ENCODE measurements around the gene KLF8. TPM values are rescaled to one million over a fixed set of nuclear protein-coding genes. Genes with fewer than 3 reads are reported as not detected.

KLF8 gene
- total RNA-seq, 1 donor from 2014 or later: 4.4 TPM

DNA sequence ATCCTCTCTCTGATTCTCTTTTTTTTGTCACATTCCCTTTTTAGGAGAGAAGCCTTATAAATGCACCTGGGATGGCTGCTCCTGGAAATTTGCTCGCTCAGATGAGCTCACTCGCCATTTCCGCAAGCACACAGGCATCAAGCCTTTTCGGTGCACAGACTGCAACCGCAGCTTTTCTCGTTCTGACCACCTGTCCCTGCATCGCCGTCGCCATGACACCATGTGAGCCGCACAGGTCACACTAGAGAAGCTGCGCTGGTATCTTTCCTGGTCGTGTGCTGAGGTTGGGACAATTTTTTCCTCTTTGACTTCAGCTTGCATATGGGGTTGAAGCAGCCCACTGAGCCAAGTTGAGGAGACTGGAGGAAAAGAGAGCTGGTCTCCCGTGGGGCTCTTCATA, 52.1 kb downstream of the KLF8 start:
- TF ChIP-seq, protein P1, sequence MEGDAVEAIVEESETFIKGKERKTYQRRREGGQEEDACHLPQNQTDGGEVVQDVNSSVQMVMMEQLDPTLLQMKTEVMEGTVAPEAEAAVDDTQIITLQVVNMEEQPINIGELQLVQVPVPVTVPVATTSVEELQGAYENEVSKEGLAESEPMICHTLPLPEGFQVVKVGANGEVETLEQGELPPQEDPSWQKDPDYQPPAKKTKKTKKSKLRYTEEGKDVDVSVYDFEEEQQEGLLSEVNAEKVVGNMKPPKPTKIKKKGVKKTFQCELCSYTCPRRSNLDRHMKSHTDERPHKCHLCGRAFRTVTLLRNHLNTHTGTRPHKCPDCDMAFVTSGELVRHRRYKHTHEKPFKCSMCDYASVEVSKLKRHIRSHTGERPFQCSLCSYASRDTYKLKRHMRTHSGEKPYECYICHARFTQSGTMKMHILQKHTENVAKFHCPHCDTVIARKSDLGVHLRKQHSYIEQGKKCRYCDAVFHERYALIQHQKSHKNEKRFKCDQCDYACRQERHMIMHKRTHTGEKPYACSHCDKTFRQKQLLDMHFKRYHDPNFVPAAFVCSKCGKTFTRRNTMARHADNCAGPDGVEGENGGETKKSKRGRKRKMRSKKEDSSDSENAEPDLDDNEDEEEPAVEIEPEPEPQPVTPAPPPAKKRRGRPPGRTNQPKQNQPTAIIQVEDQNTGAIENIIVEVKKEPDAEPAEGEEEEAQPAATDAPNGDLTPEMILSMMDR (IDR thresholded peaks at IDR 0.05; ENCODE audit: insufficient read depth, low read length, poor library complexity, severe bottlenecking): no peak
- no peak for DNase-seq (ENCODE audit: low read depth)
- no peaks in the 10 kb centered on the region for H3K27me3 ChIP-seq (ENCODE audit: control insufficient read depth, insufficient read depth, low read length)
- no peak overlapping the region for H3K4me3 ChIP-seq (ENCODE audit: low read depth, low read length)
- H3K36me3 ChIP-seq (ENCODE audit: control insufficient read depth, insufficient read depth, low read length): no peaks in the 10 kb centered on the region

DNA sequence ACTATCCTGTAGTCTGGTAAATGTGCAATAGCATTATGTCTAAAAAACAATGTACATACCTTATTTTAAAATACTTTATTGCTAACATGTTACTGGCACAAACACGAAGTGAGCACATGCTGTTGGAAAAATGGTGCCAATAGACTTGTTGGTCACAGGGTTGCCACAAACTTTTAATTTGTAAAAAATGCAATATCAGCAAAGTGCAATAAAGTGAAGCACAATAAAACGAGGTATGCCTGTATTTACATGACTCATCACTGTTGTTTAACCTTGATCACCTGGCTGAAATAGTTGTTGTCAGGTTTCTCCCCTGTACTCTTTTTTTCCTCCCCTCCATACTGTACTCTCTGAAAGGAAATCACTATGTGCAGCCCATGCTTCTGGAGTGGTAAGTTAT, 56.5 kb downstream of the KLF8 start:
- Histone ChIP-seq H3K27me3 (ENCODE audit: control insufficient read depth, insufficient read depth, low read length) (no peaks in the 10 kb centered on the region), H3K4me3 (ENCODE audit: low read depth, low read length) (no peak overlapping the region), H3K36me3 (ENCODE audit: control insufficient read depth, insufficient read depth, low read length) (no peaks in the 10 kb centered on the region)
- DNase-seq (ENCODE audit: low read depth): no peak
- TF ChIP-seq, protein P1 (IDR thresholded peaks at IDR 0.05; ENCODE audit: insufficient read depth, low read length, poor library complexity, severe bottlenecking): no peak

DNA sequence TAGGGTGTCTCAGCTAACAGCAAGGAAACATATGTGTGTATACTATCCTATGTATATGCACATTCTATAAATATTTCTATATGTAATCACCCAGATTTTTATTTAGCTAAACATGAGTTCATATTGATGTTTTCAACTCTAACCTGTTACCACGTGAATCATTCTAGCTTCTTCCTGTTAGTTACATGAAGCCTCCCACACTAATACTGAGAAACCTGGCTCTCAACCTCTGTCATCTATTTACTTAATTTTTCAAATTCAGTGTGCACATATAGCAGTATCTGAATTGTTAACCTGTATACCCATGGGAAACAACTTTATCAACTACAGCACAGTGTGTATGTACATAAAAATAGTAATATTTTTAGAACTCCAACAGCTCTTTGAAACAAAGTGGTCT, 57.3 kb downstream of the KLF8 start:
- Histone ChIP-seq H3K4me3 (ENCODE audit: low read depth, low read length) (no peak overlapping the region), H3K27me3 (ENCODE audit: control insufficient read depth, insufficient read depth, low read length) (no peaks in the 10 kb centered on the region), H3K36me3 (ENCODE audit: control insufficient read depth, insufficient read depth, low read length) (no peaks in the 10 kb centered on the region)
- TF ChIP-seq, protein P1 (IDR thresholded peaks at IDR 0.05; ENCODE audit: insufficient read depth, low read length, poor library complexity, severe bottlenecking): no peak
- no peak for DNase-seq (ENCODE audit: low read depth)

DNA sequence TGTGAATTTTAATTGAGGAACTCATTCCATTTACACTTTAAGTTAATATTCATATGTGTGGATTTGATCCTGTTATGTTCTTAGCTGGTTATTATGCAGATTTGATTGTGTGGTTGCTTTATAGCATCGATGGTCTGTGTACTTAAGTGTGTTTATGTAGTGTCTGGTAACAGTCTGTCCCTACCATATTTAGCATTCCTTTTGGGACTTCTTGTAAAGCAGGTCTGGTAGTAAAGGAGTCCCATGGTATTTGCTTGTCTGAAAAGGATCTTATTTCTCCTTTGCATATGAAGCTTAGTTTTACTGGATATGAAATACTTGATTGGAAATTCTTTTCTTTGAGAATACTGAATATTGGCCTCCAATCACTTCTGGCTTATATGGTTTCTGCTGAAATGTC, 76.6 kb downstream of the KLF8 start:
- no peak overlapping the region for H3K4me3 ChIP-seq (ENCODE audit: low read depth, low read length)
- no peaks in the 10 kb centered on the region for H3K36me3 ChIP-seq (ENCODE audit: control insufficient read depth, insufficient read depth, low read length)
- DNase-seq (ENCODE audit: low read depth): no peak
- H3K27me3 ChIP-seq (ENCODE audit: control insufficient read depth, insufficient read depth, low read length): no peaks in the 10 kb centered on the region
- TF ChIP-seq, protein P1 (IDR thresholded peaks at IDR 0.05; ENCODE audit: insufficient read depth, low read length, poor library complexity, severe bottlenecking): no peak

DNA sequence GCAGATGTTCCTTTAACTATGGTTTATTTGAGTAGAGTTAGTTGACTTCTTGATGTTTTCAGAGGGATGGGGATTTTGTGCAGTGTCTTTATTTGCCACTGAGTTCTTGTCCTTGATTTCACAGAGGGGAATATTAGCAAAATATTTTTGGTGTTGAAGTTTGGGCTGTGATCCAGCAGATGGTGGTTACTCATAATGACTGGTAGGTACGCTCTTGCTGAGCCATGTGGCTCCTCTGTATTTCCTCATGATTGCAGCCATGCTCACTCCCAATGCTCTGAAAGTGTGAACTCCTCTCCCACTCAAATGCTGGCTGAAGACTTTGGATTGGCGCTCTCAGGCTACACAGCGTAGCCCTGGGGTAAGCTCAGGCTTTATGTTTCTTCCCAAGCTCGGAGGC, 77.7 kb downstream of the KLF8 start:
- TF ChIP-seq, protein P1 (IDR thresholded peaks at IDR 0.05; ENCODE audit: insufficient read depth, low read length, poor library complexity, severe bottlenecking): no peak
- no peaks in the 10 kb centered on the region for H3K27me3 ChIP-seq (ENCODE audit: control insufficient read depth, insufficient read depth, low read length)
- H3K4me3 ChIP-seq (ENCODE audit: low read depth, low read length): no peak overlapping the region
- no peak for DNase-seq (ENCODE audit: low read depth)
- H3K36me3 ChIP-seq (ENCODE audit: control insufficient read depth, insufficient read depth, low read length): no peaks in the 10 kb centered on the region

DNA sequence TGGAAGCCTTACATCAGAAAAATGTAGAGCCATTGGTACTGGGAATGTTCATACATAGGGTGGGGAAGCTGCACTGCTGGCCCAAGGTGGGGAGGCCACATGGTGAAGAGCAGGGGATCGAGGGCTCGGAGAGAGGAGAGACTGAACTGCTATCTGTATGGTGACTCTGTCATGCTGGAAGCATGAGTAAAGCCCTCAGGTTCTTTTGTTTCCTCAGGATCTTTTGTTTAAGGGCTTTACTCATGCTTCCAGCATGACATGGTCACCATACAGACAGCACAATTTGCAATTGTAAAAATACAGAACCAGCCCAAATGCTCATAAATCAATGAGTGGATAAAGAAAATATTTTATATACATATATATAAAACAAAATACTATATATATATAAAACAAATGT, 78.4 kb downstream of the KLF8 start:
- Histone ChIP-seq H3K36me3 (ENCODE audit: control insufficient read depth, insufficient read depth, low read length) (no peaks in the 10 kb centered on the region), H3K4me3 (ENCODE audit: low read depth, low read length) (no peak overlapping the region), H3K27me3 (ENCODE audit: control insufficient read depth, insufficient read depth, low read length) (no peaks in the 10 kb centered on the region)
- no peak for DNase-seq (ENCODE audit: low read depth)
- TF ChIP-seq, protein P1 (IDR thresholded peaks at IDR 0.05; ENCODE audit: insufficient read depth, low read length, poor library complexity, severe bottlenecking): no peak

Measured in kidney epithelial cell (primary cell).